HEK293T (cell line): Measurements from ENCODE around the gene RAPSN.

Experiments used
- ARNT ChIP-seq: fragments of 450-650 bp; IDR thresholded peaks from 2 replicates; pipeline ENCODE4 v1.6.1; 2017; ENCODE audit warnings: mild to moderate bottlenecking
- BHLHE40 ChIP-seq: fragments of 450-650 bp; IDR thresholded peaks from 2 replicates; pipeline ENCODE4 v1.6.1; 2016; ENCODE audit warnings: mild to moderate bottlenecking, moderate library complexity, borderline replicate concordance
- ELF4 ChIP-seq: fragments of 450-650 bp; IDR thresholded peaks from 2 replicates; pipeline ENCODE4 v1.6.1; 2017; ENCODE audit warnings: antibody characterized with exemption
- FOXA1 ChIP-seq: fragments of 450-650 bp; IDR thresholded peaks from 2 replicates; pipeline ENCODE4 v1.6.1; 2016; ENCODE audit warnings: mild to moderate bottlenecking
- FOXK2 ChIP-seq: fragments of 450-650 bp; IDR thresholded peaks from 2 replicates; pipeline ENCODE4 v1.6.1; 2016; ENCODE audit warnings: mild to moderate bottlenecking
- FOXM1 ChIP-seq: fragments of 450-650 bp; IDR thresholded peaks from 2 replicates; pipeline ENCODE4 v1.6.1; 2017; ENCODE audit warnings: mild to moderate bottlenecking, borderline replicate concordance
- HDGF ChIP-seq: fragments of 450-650 bp; IDR thresholded peaks from 2 replicates; pipeline ENCODE4 v1.6.1; 2017; ENCODE audit warnings: antibody characterized with exemption, borderline replicate concordance
- L3MBTL2 ChIP-seq: fragments of 450-650 bp; conservative IDR thresholded peaks from 2 replicates; pipeline ENCODE4 v1.6.1; 2016; ENCODE audit warnings: mild to moderate bottlenecking
- LEF1 ChIP-seq: fragments of 450-650 bp; IDR thresholded peaks from 2 replicates; pipeline ENCODE4 v1.6.1; 2017; ENCODE audit warnings: mild to moderate bottlenecking, borderline replicate concordance
- SP1 ChIP-seq: fragments of 450-650 bp; IDR thresholded peaks from 2 replicates; pipeline ENCODE4 v1.6.1; 2017
- SUZ12 ChIP-seq: fragments of 450-650 bp; IDR thresholded peaks from 2 replicates; pipeline ENCODE4 v1.6.1; 2016; ENCODE audit warnings: mild to moderate bottlenecking
- TARDBP ChIP-seq: fragments of 450-650 bp; IDR thresholded peaks from 2 replicates; pipeline ENCODE4 v1.6.1; 2016
- ZNF384 ChIP-seq: fragments of 450-650 bp; IDR thresholded peaks from 2 replicates; pipeline ENCODE4 v1.6.1; 2016
- TF ChIP-seq, protein P1 (sequence below): fragments of 450-650 bp; IDR thresholded peaks from 2 replicates; pipeline ENCODE4 v1.6.1; 2016

DNA sequence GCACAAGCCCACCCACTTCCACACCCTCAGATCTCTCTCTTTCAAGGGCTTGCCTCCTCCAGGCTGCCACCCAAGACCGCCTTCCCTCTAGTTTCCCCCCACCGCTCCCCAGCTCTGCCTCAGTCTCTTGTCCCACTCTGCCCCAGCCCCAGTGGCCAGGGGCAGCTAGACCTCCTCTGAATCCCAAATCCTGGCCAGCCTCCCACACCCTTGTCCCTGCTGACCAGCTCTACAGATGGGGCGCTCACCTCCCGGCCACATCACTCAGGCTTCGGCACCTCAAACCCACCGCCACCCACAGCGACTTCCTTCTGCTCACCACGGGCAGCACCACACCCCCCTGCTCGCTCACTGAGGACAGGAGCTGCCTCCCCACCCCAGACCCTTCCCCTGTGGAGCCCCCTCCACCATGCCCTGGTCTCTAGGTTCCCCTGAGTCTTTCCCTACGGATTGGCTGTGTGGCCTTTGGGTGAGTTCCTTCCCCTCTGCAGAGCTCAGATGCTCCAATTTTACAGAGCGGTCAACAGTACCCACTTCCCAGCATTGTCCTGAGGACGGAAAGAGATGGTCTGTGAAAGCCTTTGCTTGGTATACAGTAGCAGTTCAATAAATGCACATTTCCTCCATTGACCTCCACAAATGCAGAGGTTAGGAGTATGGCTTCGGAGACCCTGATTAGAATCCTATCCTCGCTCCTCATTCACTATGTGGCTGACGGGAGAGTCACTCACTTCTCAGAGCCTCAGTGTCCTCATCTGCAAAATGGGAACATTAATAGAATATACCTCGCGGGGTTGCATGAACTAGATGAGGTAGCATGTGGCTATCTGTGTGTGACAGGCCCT lies 59.1 kb downstream of the RAPSN start:
- no peak for TF ChIP-seq TARDBP
- no peak for TF ChIP-seq SUZ12
- no peak for TF ChIP-seq LEF1
- no peak for TF ChIP-seq ZNF384
- TF ChIP-seq BHLHE40: no peak
- TF ChIP-seq ARNT: no peak
- no peak for TF ChIP-seq SP1
- no peak for TF ChIP-seq ELF4
- no peak for TF ChIP-seq FOXM1
- TF ChIP-seq HDGF: no peak
- no peak for TF ChIP-seq FOXA1
- no peak for TF ChIP-seq L3MBTL2
- TF ChIP-seq FOXK2: no peak
- TF ChIP-seq, protein P1, sequence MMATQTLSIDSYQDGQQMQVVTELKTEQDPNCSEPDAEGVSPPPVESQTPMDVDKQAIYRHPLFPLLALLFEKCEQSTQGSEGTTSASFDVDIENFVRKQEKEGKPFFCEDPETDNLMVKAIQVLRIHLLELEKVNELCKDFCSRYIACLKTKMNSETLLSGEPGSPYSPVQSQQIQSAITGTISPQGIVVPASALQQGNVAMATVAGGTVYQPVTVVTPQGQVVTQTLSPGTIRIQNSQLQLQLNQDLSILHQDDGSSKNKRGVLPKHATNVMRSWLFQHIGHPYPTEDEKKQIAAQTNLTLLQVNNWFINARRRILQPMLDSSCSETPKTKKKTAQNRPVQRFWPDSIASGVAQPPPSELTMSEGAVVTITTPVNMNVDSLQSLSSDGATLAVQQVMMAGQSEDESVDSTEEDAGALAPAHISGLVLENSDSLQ: no peak
